HG03442 (cell line): ENCODE measurements around the gene LCLAT1.
"Not testable (repeated sequence)": the region's sequence is repeated elsewhere in the genome, so short reads cannot be mapped to it uniquely, and the experiment has no call there.

Experiments
- ATAC-seq: cut with Tn5 transposase; IDR thresholded peaks from one replicate; pipeline ENCODE4 v1.9.1; 2021; ENCODE audit warnings: mild to moderate bottlenecking, moderate library complexity; ENCODE audit not compliant: unreplicated experiment

The LCLAT1 gene

DNA sequence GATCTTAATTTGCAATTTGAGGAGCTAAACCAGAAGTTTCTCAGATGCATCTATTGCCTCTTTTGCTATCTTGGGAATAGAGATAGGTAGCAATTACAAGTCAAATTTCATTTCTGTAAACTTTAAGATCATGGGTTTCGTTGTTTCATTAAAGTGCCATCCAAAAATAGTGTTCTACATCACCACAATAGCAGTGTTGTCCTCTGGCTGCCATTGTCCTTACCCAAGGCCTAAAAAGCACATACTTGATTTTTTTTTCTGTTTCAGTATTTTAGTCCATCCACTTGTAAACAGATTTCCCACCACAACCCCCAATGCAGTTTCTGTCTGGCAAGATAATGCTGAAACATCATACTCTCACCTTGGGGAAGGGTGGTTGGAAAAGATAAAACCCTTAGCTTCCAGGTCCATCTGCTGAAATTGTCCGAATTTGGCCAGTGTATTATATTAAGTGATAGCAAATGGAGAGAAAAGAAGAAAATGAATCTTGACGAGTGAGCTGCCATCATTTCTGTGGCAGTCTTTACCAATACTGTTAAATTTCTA lies 136.2 kb downstream of the LCLAT1 start:
- ATAC-seq = no peak

- ATAC-seq = no peak
Observed at GRCh38 chr2:30584116-30584515, 137.1 kb downstream of the LCLAT1 start.

DNA sequence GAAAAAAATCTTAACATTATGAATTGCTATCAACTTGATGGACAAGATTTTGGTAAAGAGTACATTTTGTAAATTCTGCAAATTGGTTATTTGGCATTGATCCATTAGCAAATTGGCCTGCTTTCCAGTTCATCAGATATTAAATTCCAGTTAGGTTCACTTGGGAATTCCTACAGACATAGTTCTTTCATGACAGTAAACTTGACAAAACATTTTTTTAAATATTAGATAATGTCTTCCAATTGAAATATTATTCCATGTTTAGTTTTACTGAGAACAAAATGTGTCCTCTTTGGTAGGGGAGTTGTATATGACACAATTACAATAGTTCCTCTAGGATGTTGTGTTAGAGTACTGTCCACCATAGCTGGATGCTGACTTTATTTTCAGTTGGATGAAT lies 141.9 kb downstream of the LCLAT1 start:
- no peak for ATAC-seq

GRCh38 chr2:30590407-30590806 lies 143.4 kb downstream of the LCLAT1 start:
- ATAC-seq = no peak

GRCh38 chr2:30591186-30591585 lies 144.1 kb downstream of the LCLAT1 start:
- ATAC-seq = no peak

- ATAC-seq = no peak
Observed at GRCh38 chr2:30601375-30601774, 154.3 kb downstream of the LCLAT1 start.

DNA sequence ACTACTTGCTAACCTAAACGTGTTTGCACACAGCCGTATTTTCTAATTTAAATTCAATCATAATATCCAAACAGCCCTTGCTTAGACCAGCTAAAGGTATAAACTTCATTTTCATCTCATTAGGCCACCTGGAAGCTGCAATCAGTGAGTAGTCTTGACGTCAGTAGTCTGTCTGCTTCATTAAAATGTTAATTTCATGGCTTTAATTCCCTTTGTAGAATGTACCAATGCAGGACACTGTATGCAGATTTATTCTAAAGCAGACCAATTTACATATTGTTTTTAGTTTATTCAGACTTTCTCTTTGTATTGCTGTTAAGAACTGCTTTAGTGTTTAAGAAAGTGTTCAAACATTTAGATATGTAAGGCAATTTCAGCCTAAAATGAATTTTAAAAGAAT lies 158.2 kb downstream of the LCLAT1 start:
- ATAC-seq = no peak

GRCh38 chr2:30608643-30609042 lies 161.6 kb downstream of the LCLAT1 start:
- ATAC-seq = no peak

DNA sequence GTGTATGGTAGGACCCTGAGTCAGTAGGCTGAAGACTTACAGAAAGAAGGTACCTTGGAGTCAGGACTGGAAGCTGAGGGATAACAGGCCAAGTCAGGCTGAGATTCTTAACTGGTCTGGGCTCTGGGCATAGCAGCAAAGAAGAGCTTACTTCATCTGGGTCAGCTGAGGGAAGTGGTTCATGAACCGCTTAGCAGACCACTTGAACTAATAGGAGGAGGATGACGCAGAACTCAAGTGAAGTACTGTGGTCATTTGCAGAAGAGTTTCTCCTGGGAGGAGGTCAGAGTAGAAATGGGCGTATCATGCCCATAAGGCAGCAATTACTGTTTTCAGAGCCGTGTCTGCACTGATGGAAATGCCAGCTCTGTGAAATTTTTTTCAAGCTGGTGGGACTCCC lies 164.5 kb downstream of the LCLAT1 start:
- no peak for ATAC-seq

- no peak for ATAC-seq
Observed at GRCh38 chr2:30612371-30612770, 165.3 kb downstream of the LCLAT1 start.

- ATAC-seq = no peak
Observed at GRCh38 chr2:30613001-30613400, 166.0 kb downstream of the LCLAT1 start.

GRCh38 chr2:30614227-30614626 lies 167.2 kb downstream of the LCLAT1 start:
- not testable (repeated sequence) for ATAC-seq

GRCh38 chr2:30615926-30616325 lies 168.9 kb downstream of the LCLAT1 start:
- no peak for ATAC-seq

GRCh38 chr2:30620102-30620501 lies 173.1 kb downstream of the LCLAT1 start:
- no peak for ATAC-seq

DNA sequence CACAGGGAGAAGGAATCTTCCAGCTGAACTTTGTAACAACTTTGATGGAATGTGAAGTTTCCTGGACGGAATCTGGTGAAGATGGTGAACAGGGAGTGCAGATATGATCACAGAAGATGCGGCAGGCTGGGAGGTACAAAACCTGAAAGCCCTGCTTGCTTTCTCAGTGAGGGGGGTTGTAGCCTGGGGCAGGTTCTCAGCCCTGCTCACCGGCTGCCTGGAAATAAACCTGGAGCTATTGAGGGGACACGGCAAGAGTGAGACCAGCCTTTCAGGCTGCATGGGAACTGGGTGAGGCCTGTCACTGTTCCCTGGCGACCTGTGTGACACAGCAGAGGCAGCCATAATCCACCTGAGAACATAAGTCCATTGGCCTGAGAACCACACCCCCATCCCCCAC lies 174.8 kb downstream of the LCLAT1 start:
- no peak for ATAC-seq

DNA sequence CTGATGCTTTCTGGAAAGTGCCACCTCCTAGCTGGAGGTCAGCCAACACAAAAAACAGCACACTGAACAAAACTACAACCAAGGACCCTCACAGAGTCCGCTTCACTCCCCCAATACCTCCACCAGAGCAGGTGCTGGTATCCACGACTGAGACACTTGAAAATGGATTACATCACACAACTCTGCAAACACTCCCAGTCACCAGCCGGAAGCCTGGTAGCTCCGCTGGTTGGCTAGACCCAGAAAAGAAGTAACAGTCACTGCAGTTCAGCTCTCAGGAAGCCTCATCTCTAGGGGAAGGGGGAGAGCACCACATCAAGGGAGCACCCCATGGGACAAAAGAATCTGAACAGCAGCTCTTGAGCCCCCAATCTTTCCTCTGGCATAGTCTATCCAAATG lies 175.4 kb downstream of the LCLAT1 start:
- ATAC-seq = no peak

GRCh38 chr2:30625276-30625675 lies 178.2 kb downstream of the LCLAT1 start:
- ATAC-seq = no peak

DNA sequence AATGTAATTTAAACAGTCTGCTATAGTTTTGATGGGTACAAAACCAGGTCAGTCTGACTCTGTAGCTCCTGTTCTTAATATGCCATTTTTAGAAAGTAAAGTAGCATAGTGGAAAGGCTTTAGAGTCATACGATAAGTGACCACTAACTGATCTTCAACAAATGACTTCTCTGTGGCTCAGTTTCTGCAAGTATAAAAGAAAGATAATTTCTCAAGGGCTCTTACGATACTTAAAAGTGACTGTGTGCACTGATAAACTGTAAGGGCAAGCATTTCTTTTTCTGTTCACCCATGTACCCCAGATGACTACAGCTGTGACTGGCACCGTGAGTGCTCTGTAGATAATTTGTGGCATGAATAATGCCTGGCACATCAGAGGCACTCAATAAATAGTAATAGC lies 178.7 kb downstream of the LCLAT1 start:
- ATAC-seq = no peak

DNA sequence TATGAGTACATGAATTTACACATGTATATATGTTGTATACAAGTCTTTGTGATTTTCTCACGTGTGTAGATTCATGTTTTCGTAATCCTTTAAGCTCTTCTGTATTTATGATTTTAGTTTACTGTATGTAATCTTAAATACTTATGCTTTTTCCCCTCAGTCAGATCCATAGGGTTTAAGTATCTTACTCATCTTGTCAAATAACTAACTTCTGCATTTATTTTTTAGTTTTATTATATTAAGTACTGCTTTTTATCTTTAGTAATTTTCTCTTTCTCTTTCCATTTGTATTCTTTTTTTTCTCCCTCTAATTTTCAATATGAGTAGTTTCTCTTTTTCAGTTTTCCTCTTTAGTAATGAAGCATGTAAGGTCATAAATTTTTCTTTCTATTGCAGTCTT lies 179.4 kb downstream of the LCLAT1 start:
- no peak for ATAC-seq

GRCh38 chr2:30627151-30627550 lies 180.1 kb downstream of the LCLAT1 start:
- no peak for ATAC-seq

DNA sequence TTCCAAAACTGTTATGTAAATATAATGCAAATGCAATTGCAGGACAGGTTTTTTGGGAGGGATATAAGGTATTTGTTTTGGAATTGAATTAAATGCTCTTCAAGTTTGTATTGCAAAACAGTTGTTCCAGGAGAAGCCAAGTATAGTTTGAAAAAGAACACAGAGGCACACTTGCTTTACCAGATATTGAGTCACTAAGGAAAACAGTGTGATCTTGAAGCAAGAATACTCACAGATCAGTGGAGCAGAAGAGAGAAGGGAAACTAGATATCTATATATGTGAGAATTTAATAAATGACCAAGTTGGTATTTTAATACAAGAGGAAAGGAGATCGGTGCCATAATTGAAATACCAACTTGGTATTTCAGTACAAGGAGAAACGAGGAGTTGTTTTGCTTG lies 181.3 kb downstream of the LCLAT1 start:
- ATAC-seq = no peak

DNA sequence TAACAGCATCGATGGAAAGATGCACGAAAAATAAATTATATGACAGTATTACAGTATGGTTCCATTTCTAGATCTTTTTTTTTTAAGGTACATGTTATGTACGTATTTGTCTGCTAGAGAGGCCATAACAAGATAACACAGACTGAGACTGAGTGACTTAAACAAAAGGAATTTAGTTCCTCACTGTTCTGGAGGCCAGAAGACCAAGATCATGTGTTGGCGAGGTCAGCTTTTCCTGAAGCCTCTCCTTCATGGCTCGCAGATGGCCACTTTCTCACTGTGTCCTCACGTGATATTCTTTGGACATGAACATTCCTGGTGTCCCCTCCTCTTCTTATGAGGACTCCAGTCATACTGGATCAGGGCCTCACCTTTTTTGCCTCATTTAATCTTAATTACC lies 182.8 kb downstream of the LCLAT1 start:
- ATAC-seq = no peak

DNA sequence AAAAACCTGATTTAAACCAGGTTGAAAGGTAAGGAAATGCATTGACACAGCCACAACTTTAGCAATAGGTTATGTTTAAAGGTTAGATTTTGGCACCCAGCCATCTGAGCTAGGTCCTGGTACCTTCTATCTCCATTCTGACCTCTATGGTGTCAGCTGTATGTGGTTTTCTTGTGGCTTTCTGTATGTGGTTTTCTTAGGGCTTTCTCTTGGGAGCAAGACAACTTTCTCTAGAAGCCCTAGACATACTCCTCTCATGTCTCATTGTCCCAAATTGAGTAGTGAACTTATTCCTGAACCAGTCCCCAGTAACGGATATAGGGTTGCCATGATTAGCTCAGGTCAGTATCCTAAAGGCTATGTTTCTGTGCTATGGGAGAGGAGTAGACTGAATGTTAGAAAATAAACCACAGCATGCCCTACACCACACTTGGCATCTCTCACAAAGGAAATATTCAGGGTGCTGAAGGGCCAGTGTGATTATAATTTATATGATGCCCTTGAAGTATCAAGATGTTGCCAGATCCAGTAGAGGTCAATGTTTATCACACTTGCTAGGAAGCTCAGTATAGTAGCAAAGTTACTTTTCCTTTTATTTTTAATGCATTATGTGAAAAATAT lies 184.1 kb downstream of the LCLAT1 start:
- ATAC-seq = peak; percentile 72
